GM12891 (cell line): ENCODE results near the gene MPZL2.

Experiments used
- PAX5 ChIP-seq: IDR thresholded peaks from 2 replicates; pipeline ENCODE4 v1.6.1; 2011; ENCODE audit warnings: low read length, moderate library complexity, mild to moderate bottlenecking; ENCODE audit not compliant: insufficient read depth, severe bottlenecking
- POLR2A ChIP-seq: IDR thresholded peaks from 2 replicates; pipeline ENCODE4 v1.6.1; 2011; ENCODE audit warnings: low read depth, low read length, control low read depth
- POLR2AphosphoS5 ChIP-seq: IDR thresholded peaks from 2 replicates; pipeline ENCODE4 v1.6.1; 2011; ENCODE audit warnings: low read depth, low read length, control low read depth
- SPI1 ChIP-seq: IDR thresholded peaks from 2 replicates; pipeline ENCODE4 v1.6.1; 2011; ENCODE audit warnings: low read depth, low read length, control low read depth
- TAF1 ChIP-seq: IDR thresholded peaks from 2 replicates; pipeline ENCODE4 v1.6.1; 2011; ENCODE audit warnings: low read depth, low read length, control low read depth

GRCh38 chr11:118226296-118226695 is 37.8 kb downstream of the MPZL2 start:
- TF ChIP-seq POLR2A (no peak), POLR2AphosphoS5 (no peak), TAF1 (no peak), PAX5 (no peak), SPI1 (no peak)
